ENCODE measurements around the gene SLC9A9. TPM values are rescaled to one million over a fixed set of nuclear protein-coding genes. Genes with fewer than 3 reads are reported as not detected.
"Not testable (repeated sequence)": the region's sequence is repeated elsewhere in the genome, so short reads cannot be mapped to it uniquely, and the experiment has no call there.

SLC9A9 gene
- total RNA-seq, 1 donor from 2014 or later, result 20.4 TPM

GRCh38 chr3:143533391-143533790 is 314.9 kb downstream of the SLC9A9 start:
- Histone ChIP-seq H3K4me1 (ENCODE audit: control insufficient read depth in 3 of 3, insufficient read depth in 3 of 3, low read length in 3 of 3) (peaks cover 0 to 8% (median 0%) of the 10 kb centered on the region in 3 donors), H3K36me3 (ENCODE audit: control insufficient read depth in 3 of 3, insufficient read depth in 3 of 3, low read length in 3 of 3) (no peaks in the 10 kb centered on the region), H3K27ac (ENCODE audit: low read depth, low read length) (no peak overlapping the region), H3K9ac (ENCODE audit: low read depth in 1 of 3, low read length in 3 of 3) (no peak overlapping the region), H3K4me3 (ENCODE audit: low read length in 3 of 3) (no peak overlapping the region), H3K9me3 (ENCODE audit: control insufficient read depth in 3 of 3, low read length in 3 of 3) (no peaks in the 10 kb centered on the region), H3K27me3 (ENCODE audit: control insufficient read depth in 3 of 3, insufficient read depth in 3 of 3, low read length in 3 of 3) (no peaks in the 10 kb centered on the region)

DNA sequence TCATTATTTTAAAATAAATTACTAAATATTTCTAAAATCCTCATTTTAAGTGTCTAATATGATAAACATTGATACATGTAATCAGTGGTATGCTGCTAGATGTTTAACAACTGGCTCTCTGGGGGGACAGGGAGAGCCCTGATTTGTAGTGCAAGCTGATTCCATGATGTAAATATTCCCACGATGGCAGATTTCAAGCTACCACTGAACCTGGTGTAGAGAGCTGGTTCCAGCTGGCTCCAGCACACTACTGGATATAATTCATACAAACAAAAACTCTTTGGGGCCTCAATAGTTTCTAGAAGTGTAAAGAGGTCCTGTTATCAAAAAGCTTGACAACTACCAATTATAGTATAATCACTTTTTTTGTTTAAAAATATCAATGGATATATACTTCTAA is 316.2 kb downstream of the SLC9A9 start:
- H3K36me3 ChIP-seq (ENCODE audit: control insufficient read depth in 3 of 3, insufficient read depth in 3 of 3, low read length in 3 of 3), result no peaks in the 10 kb centered on the region
- peaks cover 0 to 7% (median 0%) of the 10 kb centered on the region in 3 donors for H3K4me1 ChIP-seq (ENCODE audit: control insufficient read depth in 3 of 3, insufficient read depth in 3 of 3, low read length in 3 of 3)
- no peaks in the 10 kb centered on the region for H3K9me3 ChIP-seq (ENCODE audit: control insufficient read depth in 3 of 3, low read length in 3 of 3)

GRCh38 chr3:143531101-143531500 is 317.2 kb downstream of the SLC9A9 start:
- Histone ChIP-seq H3K4me3 (ENCODE audit: low read length in 3 of 3) (no peak overlapping the region), H3K9ac (ENCODE audit: low read depth in 1 of 3, low read length in 3 of 3) (no peak overlapping the region), H3K27me3 (ENCODE audit: control insufficient read depth in 3 of 3, insufficient read depth in 3 of 3, low read length in 3 of 3) (no peaks in the 10 kb centered on the region), H3K4me1 (ENCODE audit: control insufficient read depth in 3 of 3, insufficient read depth in 3 of 3, low read length in 3 of 3) (peaks cover 0 to 2% (median 0%) of the 10 kb centered on the region in 3 donors), H3K9me3 (ENCODE audit: control insufficient read depth in 3 of 3, low read length in 3 of 3) (no peaks in the 10 kb centered on the region), H3K27ac (ENCODE audit: low read depth, low read length) (no peak overlapping the region), H3K36me3 (ENCODE audit: control insufficient read depth in 3 of 3, insufficient read depth in 3 of 3, low read length in 3 of 3) (no peaks in the 10 kb centered on the region)

More for the DNA sequence above, 316.2 kb downstream of the SLC9A9 start:
- Histone ChIP-seq H3K4me3 (ENCODE audit: low read length in 3 of 3) (no peak overlapping the region), H3K27me3 (ENCODE audit: control insufficient read depth in 3 of 3, insufficient read depth in 3 of 3, low read length in 3 of 3) (no peaks in the 10 kb centered on the region), H3K9ac (ENCODE audit: low read depth in 1 of 3, low read length in 3 of 3) (no peak overlapping the region), H3K27ac (ENCODE audit: low read depth, low read length) (no peak overlapping the region)

- Histone ChIP-seq H3K4me1 (ENCODE audit: control insufficient read depth in 3 of 3, insufficient read depth in 3 of 3, low read length in 3 of 3) (peaks cover 0 to 2% (median 0%) of the 10 kb centered on the region in 3 donors), H3K27ac (ENCODE audit: low read depth, low read length) (no peak overlapping the region), H3K9me3 (ENCODE audit: control insufficient read depth in 3 of 3, low read length in 3 of 3) (no peaks in the 10 kb centered on the region), H3K27me3 (ENCODE audit: control insufficient read depth in 3 of 3, insufficient read depth in 3 of 3, low read length in 3 of 3) (no peaks in the 10 kb centered on the region), H3K36me3 (ENCODE audit: control insufficient read depth in 3 of 3, insufficient read depth in 3 of 3, low read length in 3 of 3) (no peaks in the 10 kb centered on the region), H3K9ac (ENCODE audit: low read depth in 1 of 3, low read length in 3 of 3) (no peak overlapping the region), H3K4me3 (ENCODE audit: low read length in 3 of 3) (no peak overlapping the region)
These were observed 318.5 kb downstream of the SLC9A9 start for GRCh38 chr3:143529798-143530197.

DNA sequence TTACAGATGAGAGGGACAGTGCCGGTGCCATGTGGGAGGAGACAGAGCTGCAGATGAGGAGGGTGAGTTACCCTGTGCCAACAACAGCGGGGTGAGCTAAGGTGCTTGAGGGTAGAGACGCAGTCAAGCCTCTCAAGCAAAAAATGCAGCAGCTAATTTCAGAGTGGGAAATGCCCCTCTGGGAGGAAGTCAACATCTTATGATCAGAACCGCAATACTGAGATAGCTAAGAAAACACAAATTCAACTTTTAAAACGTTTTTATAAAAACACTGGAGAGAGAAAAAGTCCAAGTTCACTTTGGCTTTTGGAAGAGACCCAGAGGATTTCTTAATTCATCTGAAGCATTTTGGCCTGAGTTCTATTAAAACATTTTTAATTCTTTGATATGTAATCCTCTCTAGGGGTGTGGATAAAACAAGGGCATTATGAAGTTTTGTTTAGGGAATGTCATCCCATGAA is 319.2 kb downstream of the SLC9A9 start:
- H3K27ac ChIP-seq (ENCODE audit: low read depth, low read length), result no peak overlapping the region
- H3K9ac ChIP-seq (ENCODE audit: low read depth in 1 of 3, low read length in 3 of 3), result no peak overlapping the region
- H3K4me1 ChIP-seq (ENCODE audit: control insufficient read depth in 3 of 3, insufficient read depth in 3 of 3, low read length in 3 of 3), result peaks cover 0 to 2% (median 0%) of the 10 kb centered on the region in 3 donors
- no peak overlapping the region for H3K4me3 ChIP-seq (ENCODE audit: low read length in 3 of 3)
- no peaks in the 10 kb centered on the region for H3K9me3 ChIP-seq (ENCODE audit: control insufficient read depth in 3 of 3, low read length in 3 of 3)
- H3K27me3 ChIP-seq (ENCODE audit: control insufficient read depth in 3 of 3, insufficient read depth in 3 of 3, low read length in 3 of 3), result no peaks in the 10 kb centered on the region
- no peaks in the 10 kb centered on the region for H3K36me3 ChIP-seq (ENCODE audit: control insufficient read depth in 3 of 3, insufficient read depth in 3 of 3, low read length in 3 of 3)

- H3K4me3 ChIP-seq (ENCODE audit: low read length in 3 of 3), result no peak overlapping the region
- no peaks in the 10 kb centered on the region for H3K9me3 ChIP-seq (ENCODE audit: control insufficient read depth in 3 of 3, low read length in 3 of 3)
- no peak overlapping the region for H3K9ac ChIP-seq (ENCODE audit: low read depth in 1 of 3, low read length in 3 of 3)
- no peak overlapping the region for H3K27ac ChIP-seq (ENCODE audit: low read depth, low read length)
- no peaks in the 10 kb centered on the region for H3K36me3 ChIP-seq (ENCODE audit: control insufficient read depth in 3 of 3, insufficient read depth in 3 of 3, low read length in 3 of 3)
- H3K4me1 ChIP-seq (ENCODE audit: control insufficient read depth in 3 of 3, insufficient read depth in 3 of 3, low read length in 3 of 3), result peaks cover 0 to 2% (median 0%) of the 10 kb centered on the region in 3 donors
- no peaks in the 10 kb centered on the region for H3K27me3 ChIP-seq (ENCODE audit: control insufficient read depth in 3 of 3, insufficient read depth in 3 of 3, low read length in 3 of 3)
These were observed 322.2 kb downstream of the SLC9A9 start for GRCh38 chr3:143526011-143526545.

DNA sequence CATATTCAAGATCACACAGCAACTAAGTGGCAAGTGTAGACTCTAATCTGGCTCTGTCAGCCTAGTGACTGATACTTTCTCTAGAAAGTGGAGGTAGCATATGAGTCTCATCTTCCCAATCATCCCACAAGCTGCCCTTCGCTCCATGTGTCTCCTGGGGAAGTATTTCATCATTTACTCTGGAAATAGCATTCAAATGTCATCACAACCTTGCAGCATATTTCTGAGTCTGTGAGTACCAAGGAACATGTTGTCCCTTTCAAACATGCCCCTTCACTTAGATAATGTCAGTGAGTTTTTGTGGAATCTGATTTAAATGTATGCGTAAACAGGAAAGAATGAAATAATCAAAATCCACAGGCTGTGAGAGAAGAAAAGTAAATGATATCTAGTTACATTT is 322.9 kb downstream of the SLC9A9 start:
- Histone ChIP-seq H3K4me3 (ENCODE audit: low read length in 3 of 3) (no peak overlapping the region), H3K9ac (ENCODE audit: low read depth in 1 of 3, low read length in 3 of 3) (no peak overlapping the region), H3K9me3 (ENCODE audit: control insufficient read depth in 3 of 3, low read length in 3 of 3) (no peaks in the 10 kb centered on the region), H3K36me3 (ENCODE audit: control insufficient read depth in 3 of 3, insufficient read depth in 3 of 3, low read length in 3 of 3) (no peaks in the 10 kb centered on the region), H3K4me1 (ENCODE audit: control insufficient read depth in 3 of 3, insufficient read depth in 3 of 3, low read length in 3 of 3) (peaks cover 0 to 2% (median 0%) of the 10 kb centered on the region in 3 donors), H3K27me3 (ENCODE audit: control insufficient read depth in 3 of 3, insufficient read depth in 3 of 3, low read length in 3 of 3) (no peaks in the 10 kb centered on the region), H3K27ac (ENCODE audit: low read depth, low read length) (no peak overlapping the region)

DNA sequence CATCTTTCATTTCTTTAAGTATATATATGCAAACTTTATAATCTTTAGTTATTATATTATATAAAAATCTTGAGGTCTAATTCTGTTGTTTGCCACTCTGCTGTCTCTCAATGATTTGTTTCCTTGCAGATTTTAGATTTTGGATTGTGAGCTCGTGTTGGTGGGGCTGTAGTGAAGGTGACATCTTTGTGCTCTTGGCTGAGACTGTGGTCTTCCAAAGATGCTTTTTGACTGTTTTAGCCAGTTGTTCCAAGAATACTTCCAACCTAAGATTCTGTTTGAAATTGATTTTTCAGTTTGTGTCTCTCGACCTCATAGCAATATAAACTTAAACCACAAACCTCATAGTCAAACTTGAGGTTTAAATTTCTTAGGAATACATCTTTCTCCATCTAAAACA is 326.5 kb downstream of the SLC9A9 start:
- Histone ChIP-seq H3K9me3 (ENCODE audit: control insufficient read depth in 3 of 3, low read length in 3 of 3) (no peaks in the 10 kb centered on the region), H3K27me3 (ENCODE audit: control insufficient read depth in 3 of 3, insufficient read depth in 3 of 3, low read length in 3 of 3) (no peaks in the 10 kb centered on the region), H3K9ac (ENCODE audit: low read depth in 1 of 3, low read length in 3 of 3) (no peak overlapping the region), H3K4me3 (ENCODE audit: low read length in 3 of 3) (no peak overlapping the region), H3K36me3 (ENCODE audit: control insufficient read depth in 3 of 3, insufficient read depth in 3 of 3, low read length in 3 of 3) (no peaks in the 10 kb centered on the region), H3K27ac (ENCODE audit: low read depth, low read length) (no peak overlapping the region), H3K4me1 (ENCODE audit: control insufficient read depth in 3 of 3, insufficient read depth in 3 of 3, low read length in 3 of 3) (no peaks in the 10 kb centered on the region)

DNA sequence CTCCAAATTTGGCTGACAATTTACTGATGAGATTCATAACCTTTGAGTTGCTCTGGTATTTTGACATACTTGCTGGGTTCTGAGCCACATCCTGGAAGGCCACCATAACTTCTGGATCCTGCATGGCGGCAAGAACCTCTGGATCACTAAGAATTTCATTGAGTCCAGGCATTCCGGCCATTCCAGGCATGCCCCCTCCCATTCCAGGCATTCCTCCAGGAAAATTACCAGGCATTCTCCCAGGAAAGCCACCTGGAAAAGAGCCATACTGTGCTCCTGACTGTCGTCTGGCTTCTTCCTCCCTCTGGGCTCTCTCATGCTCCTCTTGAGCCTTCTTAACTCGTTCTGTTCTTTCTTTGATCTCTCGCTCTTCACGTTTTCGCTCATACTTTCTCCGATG is 331.1 kb downstream of the SLC9A9 start:
- not testable (repeated sequence) for H3K4me3 ChIP-seq (ENCODE audit: low read length in 3 of 3); H3K27me3 ChIP-seq (ENCODE audit: control insufficient read depth in 3 of 3, insufficient read depth in 3 of 3, low read length in 3 of 3); H3K9me3 ChIP-seq (ENCODE audit: control insufficient read depth in 3 of 3, low read length in 3 of 3); H3K4me1 ChIP-seq (ENCODE audit: control insufficient read depth in 3 of 3, insufficient read depth in 3 of 3, low read length in 3 of 3); H3K9ac ChIP-seq (ENCODE audit: low read depth in 1 of 3, low read length in 3 of 3); H3K27ac ChIP-seq (ENCODE audit: low read depth, low read length); H3K36me3 ChIP-seq (ENCODE audit: control insufficient read depth in 3 of 3, insufficient read depth in 3 of 3, low read length in 3 of 3)

GRCh38 chr3:143514874-143515273 is 333.4 kb downstream of the SLC9A9 start:
- no peaks in the 10 kb centered on the region for H3K9me3 ChIP-seq (ENCODE audit: control insufficient read depth in 3 of 3, low read length in 3 of 3)
- no peak overlapping the region for H3K9ac ChIP-seq (ENCODE audit: low read depth in 1 of 3, low read length in 3 of 3)
- H3K4me3 ChIP-seq (ENCODE audit: low read length in 3 of 3), result no peak overlapping the region

More at GRCh38 chr3:143514874-143515273, 333.4 kb downstream of the SLC9A9 start:
- Histone ChIP-seq H3K36me3 (ENCODE audit: control insufficient read depth in 3 of 3, insufficient read depth in 3 of 3, low read length in 3 of 3) (no peaks in the 10 kb centered on the region), H3K4me1 (ENCODE audit: control insufficient read depth in 3 of 3, insufficient read depth in 3 of 3, low read length in 3 of 3) (no peaks in the 10 kb centered on the region), H3K27me3 (ENCODE audit: control insufficient read depth in 3 of 3, insufficient read depth in 3 of 3, low read length in 3 of 3) (no peaks in the 10 kb centered on the region), H3K27ac (ENCODE audit: low read depth, low read length) (no peak overlapping the region)
